T-helper 17 cell (primary cell): ENCODE data around the gene ABLIM2. TPM values are rescaled to one million over a fixed set of nuclear protein-coding genes. Genes with fewer than 3 reads are reported as not detected.

Experiments
- ATAC-seq: fragments of 150-1000 bp; cut with Tn5 transposase; 2 replicates; pipeline ENCODE4 v1.10.0; 2021; ENCODE audit warnings: mild to moderate bottlenecking, moderate library complexity
- DNase-seq, 3 donors: peaks; one replicate each; pipeline versions ENCODE4 v3.0.0 to v3.0.0-alpha.2; 2020 to 2021
- H3K9me3 ChIP-seq: one replicate; pipeline ENCODE4 v1.7.0; 2013; ENCODE audit warnings: low read length, mild to moderate bottlenecking; ENCODE audit not compliant: control insufficient read depth, poor library complexity, severe bottlenecking
- H3K27ac Mint-ChIP-seq: one replicate; pipeline ENCODE4 v1.8.0; 2022; ENCODE audit warnings: mild to moderate bottlenecking, moderate library complexity, mixed read lengths
- H3K27me3 Mint-ChIP-seq: one replicate; pipeline ENCODE4 v1.8.0; 2022; ENCODE audit warnings: mixed read lengths
- H3K36me3 Mint-ChIP-seq: one replicate; pipeline ENCODE4 v1.8.0; 2022; ENCODE audit warnings: low read depth, mixed read lengths
- H3K4me1 Mint-ChIP-seq: one replicate; pipeline ENCODE4 v1.8.0; 2022; ENCODE audit warnings: mild to moderate bottlenecking, mixed read lengths
- H3K4me3 Mint-ChIP-seq: one replicate; pipeline ENCODE4 v1.8.0; 2022; ENCODE audit warnings: mild to moderate bottlenecking, moderate library complexity, mixed read lengths
- total RNA-seq, 4 donors: library from RNA in 2 of 4; stranded (reverse) in 2 of 4; gene quantifications; one replicate each; pipeline ENCODE4 v1.2.3 and lab custom pipeline; 2022 to 2026

ABLIM2 gene
- total RNA-seq, 2 donors from 2014 or later = 4.1 to 4.3 TPM

DNA sequence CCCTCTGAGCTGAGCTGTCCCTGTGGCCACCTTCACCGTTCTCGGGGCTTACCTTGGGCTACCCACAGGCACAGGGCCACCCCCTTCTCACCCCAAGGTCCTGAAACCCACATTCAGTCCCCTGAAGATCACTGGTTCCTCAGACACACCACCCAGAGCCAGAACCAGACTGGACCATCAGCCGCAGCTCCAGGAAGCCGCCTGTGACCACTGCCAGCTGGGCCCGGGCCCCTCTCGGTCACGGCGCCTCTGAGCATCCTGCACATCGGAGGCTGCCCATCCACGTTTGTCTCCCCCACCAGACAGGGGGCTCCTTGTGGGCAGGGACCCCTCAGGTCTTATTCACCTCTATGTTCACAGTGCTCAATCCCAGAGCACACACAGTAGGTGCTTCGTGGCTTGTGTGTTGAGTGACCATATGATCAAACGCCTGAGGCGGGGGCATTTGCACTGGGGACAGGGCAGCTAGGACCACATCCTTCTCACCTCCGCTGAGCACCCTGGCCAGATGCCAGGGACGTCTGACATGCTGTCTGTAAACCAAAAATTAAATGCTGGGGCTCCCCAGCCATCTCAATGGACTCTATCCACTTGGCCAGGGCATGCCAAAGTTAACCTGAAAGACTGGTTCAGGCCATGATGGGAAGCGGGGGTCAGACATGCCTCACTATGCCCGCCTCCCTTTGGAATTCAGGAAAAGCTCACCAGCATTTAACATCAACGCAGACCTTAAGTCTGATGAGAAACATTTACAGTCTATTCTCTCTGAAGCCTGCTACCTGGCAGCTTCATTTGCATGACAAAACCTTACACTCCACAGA lies 109.5 kb downstream of the ABLIM2 start:
- Mint-ChIP-seq H3K4me1 (peaks cover 5% of the 10 kb centered on the region), H3K27me3 (peaks cover 13% of the 10 kb centered on the region), H3K36me3 (peaks cover 4% of the 10 kb centered on the region), H3K4me3 (no peak overlapping the region), H3K27ac (no peak overlapping the region)
- DNase-seq (no peak), ATAC-seq (no peak)
- no peaks in the 10 kb centered on the region for H3K9me3 ChIP-seq

DNA sequence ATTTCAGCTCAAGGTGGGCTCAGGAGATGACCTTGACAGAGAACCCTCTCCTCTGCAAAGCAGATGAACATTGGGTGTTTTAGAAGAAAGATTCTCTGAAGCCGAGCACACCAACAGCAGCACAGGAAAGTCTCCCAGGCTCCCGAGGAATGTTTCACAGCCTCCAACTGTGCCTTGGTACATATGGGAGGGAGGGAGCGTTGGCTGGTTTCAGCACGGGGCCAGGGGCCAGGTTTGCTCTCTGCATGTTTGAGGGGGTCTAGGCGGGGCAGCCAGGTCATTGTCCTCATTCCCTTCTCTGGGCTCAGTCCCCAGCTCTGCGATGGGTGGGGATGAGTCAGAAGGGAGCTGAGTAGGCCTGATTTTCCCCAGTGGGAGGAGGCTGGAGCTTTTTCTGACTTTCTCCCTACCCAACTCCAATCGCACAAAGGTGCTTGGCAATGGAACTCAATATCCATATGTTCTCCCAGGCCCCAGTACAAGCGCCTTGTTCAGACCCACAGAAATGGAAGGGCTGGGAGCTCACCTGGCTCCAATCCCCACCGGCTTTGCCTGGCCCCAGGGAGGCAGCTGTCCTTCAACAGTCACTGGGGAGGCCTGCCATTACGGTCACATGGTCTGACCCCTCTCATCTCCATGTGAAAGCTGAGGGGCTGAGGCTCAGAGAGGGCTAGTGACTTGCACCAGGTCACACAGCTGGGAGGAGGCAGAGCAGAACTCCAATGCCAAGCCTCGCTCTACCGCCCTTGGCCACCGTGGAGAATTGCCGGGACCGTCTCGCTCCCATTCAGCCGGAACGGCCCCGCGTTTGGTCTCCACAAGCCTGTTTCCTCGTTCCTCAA lies 110.6 kb downstream of the ABLIM2 start:
- DNase-seq = no peak
- H3K4me1 Mint-ChIP-seq = peaks cover 5% of the 10 kb centered on the region
- no peak for ATAC-seq
- H3K36me3 Mint-ChIP-seq = peaks cover under 1% of the 10 kb centered on the region
- H3K9me3 ChIP-seq = no peaks in the 10 kb centered on the region
- H3K27ac Mint-ChIP-seq = no peak overlapping the region
- H3K4me3 Mint-ChIP-seq = no peak overlapping the region
- peaks cover 13% of the 10 kb centered on the region for H3K27me3 Mint-ChIP-seq

DNA sequence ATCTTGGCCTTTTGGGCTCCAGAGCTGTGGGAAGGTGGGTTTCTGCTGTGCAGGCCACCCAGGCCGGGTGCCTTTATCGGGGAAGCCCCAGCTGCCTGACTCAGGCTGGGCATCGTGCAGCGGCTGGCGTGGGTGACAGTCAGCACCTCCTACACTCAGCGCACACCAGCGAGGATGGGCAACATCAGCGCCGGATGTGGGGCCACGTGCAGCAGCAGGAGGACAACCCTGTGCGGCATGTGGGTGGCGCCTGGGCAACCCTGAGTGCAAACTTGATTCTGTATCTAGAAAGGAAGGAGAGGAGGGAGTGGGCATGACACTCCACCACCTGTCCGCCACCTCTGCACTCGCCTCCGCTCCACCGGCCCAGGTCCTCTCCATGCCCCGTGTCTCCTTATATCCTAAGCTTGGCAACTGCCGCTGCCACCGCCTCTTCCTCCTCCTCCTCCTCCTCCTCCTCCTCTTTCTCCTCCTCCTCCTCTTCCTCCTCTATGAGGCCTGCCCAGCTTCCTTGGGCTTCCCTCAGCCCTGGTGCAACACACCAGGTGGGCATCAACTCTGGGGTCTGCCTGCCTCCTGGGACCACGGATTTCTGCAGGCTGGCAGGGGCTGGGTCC lies 111.6 kb downstream of the ABLIM2 start:
- DNase-seq (no peak), ATAC-seq (peak; percentile 64)
- H3K36me3 Mint-ChIP-seq = no peaks in the 10 kb centered on the region

DNA sequence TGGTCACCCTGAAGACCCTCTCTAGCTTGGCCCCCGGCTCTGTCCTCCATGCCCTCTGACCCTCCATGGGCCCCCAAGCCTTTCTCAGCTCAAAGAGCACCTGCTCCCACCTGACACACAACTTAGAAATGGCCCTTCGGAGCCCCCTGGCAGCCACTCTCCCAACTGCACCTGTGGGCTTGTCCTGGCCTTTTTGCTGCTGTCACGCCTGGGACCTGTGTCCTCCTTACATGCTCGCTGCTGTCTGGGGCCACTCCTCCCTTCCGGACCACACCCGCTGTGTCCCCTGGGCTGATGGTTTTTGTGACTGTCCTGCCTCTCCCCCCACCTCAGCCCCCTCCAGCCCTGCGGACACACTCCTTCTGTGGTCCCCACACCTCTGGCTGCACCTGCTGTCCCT lies 112.7 kb downstream of the ABLIM2 start:
- Mint-ChIP-seq H3K4me1 (peaks cover 5% of the 10 kb centered on the region), H3K4me3 (no peak overlapping the region), H3K36me3 (no peaks in the 10 kb centered on the region), H3K27ac (no peak overlapping the region), H3K27me3 (peaks cover 13% of the 10 kb centered on the region)
- H3K9me3 ChIP-seq = no peaks in the 10 kb centered on the region
- no peak for DNase-seq
- no peak for ATAC-seq

More for the DNA sequence above, 111.6 kb downstream of the ABLIM2 start:
- H3K27me3 Mint-ChIP-seq = peaks cover 13% of the 10 kb centered on the region
- peak overlapping the region; percentile 45 for H3K4me3 Mint-ChIP-seq
- no peak overlapping the region for H3K27ac Mint-ChIP-seq
- H3K4me1 Mint-ChIP-seq = peaks cover 5% of the 10 kb centered on the region
- H3K9me3 ChIP-seq = no peaks in the 10 kb centered on the region

DNA sequence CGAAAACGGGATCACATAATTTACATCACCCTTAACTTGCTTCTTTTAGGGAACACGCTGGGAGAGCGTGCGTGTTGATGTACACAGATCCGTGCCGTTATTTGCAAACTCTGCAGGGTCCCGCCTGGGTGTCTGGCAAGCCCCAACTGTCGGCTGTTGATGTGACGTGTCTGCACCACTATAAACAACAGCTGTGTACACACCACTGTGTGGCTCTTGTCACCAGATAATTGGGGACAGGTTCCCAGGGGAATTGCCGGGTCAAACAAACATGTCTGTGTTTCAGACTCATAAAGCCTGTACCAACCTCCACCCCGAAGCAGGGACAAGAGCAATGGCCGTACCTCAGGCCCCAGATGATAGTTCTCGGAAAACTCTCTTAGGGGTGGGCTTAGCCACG lies 113.9 kb downstream of the ABLIM2 start:
- no peaks in the 10 kb centered on the region for H3K9me3 ChIP-seq
- H3K27ac Mint-ChIP-seq = no peak overlapping the region
- H3K4me3 Mint-ChIP-seq = no peak overlapping the region
- no peaks in the 10 kb centered on the region for H3K36me3 Mint-ChIP-seq
- ATAC-seq = no peak
- DNase-seq = no peak
- H3K27me3 Mint-ChIP-seq = peaks cover 5% of the 10 kb centered on the region
- H3K4me1 Mint-ChIP-seq = peaks cover 5% of the 10 kb centered on the region

DNA sequence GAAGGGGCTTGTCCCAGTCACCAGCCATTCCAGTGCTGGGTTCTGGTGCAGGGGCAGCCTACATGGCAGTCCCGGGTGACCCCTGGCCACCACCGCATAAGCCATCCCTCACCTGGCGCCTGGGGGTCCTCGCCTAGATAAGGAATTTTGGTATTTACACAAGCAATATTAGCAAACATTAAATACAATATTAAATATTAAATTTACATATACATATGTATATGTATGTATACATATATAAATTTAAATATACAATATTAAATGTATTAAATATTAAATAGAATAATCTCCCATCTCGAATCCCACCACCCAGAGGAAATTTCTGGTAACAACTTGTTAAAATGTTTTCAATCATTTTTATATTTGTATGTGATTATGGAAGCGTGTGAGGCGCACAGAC lies 114.4 kb downstream of the ABLIM2 start:
- DNase-seq = no peak
- no peak for ATAC-seq
- Mint-ChIP-seq H3K36me3 (peaks cover 2% of the 10 kb centered on the region), H3K27me3 (peaks cover 7% of the 10 kb centered on the region), H3K4me3 (no peak overlapping the region), H3K4me1 (peaks cover 5% of the 10 kb centered on the region), H3K27ac (no peak overlapping the region)
- H3K9me3 ChIP-seq = no peaks in the 10 kb centered on the region

DNA sequence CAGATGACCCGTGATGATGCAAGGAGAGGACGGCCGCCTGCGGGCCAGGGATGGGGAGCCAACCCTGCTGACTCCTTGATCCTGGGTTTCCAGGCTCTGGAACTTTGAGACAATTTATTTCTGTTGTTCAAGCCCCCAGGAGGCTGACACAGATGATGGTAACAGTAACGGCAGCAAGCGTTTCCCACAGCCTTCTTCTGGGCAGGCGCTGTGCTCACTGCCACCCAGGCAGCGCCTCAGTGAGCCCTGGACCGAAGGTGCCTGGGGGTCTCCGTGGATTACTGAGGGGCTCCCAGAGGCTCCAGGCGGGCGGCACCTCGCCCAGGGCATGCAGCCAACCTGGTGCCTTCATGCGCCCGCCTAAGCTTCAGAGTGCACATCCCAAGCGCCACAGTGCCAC lies 115.0 kb downstream of the ABLIM2 start:
- ATAC-seq = no peak
- H3K4me3 Mint-ChIP-seq = no peak overlapping the region
- H3K27ac Mint-ChIP-seq = no peak overlapping the region
- DNase-seq = no peak
- peaks cover 9% of the 10 kb centered on the region for H3K27me3 Mint-ChIP-seq
- H3K4me1 Mint-ChIP-seq = peaks cover 5% of the 10 kb centered on the region
- peaks cover 2% of the 10 kb centered on the region for H3K36me3 Mint-ChIP-seq
- no peaks in the 10 kb centered on the region for H3K9me3 ChIP-seq

DNA sequence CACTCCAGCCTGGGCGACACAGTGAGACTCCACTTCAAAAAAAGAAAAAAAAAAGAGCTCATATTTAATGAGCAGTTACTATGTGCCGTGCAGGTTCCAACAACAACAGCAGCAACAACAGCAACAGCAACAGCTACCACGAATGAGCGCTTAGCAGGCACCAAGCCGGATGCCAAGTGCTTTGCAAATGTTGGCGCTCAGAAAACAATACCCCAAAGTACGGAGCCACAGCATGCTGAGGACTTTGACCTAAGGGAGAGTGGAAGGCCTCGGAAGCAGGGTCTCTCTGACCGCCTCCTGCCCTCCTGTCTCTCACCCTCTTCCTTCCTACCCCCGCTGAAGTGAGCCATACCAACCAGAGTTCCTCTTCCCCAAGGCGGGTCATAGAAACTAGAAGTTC lies 116.7 kb downstream of the ABLIM2 start:
- Mint-ChIP-seq H3K36me3 (peaks cover 2% of the 10 kb centered on the region), H3K4me1 (peaks cover 8% of the 10 kb centered on the region), H3K4me3 (no peak overlapping the region), H3K27me3 (peaks cover 9% of the 10 kb centered on the region), H3K27ac (no peak overlapping the region)
- DNase-seq (no peak), ATAC-seq (no peak)
- no peaks in the 10 kb centered on the region for H3K9me3 ChIP-seq

DNA sequence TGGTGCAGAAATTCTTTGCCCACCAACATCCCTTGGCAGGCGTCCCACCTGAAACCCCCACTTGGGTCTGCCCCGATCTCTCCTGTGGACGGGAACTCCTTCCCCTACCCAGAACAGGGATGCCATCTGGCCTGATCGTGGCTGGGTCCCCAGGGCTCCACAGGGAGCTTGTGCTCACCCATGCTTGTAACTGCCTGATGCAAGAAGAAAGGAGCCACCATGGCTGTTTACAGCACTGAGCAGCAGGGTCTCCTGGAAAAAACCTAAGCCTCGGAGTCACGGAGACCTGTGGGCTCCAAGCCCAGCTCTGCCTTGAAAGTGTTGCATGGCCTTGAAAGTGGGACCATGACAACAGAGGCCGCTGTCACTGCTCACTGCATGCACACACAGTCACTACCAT lies 117.4 kb downstream of the ABLIM2 start:
- H3K27me3 Mint-ChIP-seq = peaks cover 9% of the 10 kb centered on the region
- no peak for ATAC-seq
- no peak overlapping the region for H3K4me3 Mint-ChIP-seq
- H3K9me3 ChIP-seq = no peaks in the 10 kb centered on the region
- DNase-seq = no peak
- H3K36me3 Mint-ChIP-seq = peaks cover 2% of the 10 kb centered on the region
- no peak overlapping the region for H3K27ac Mint-ChIP-seq
- peaks cover 4% of the 10 kb centered on the region for H3K4me1 Mint-ChIP-seq

DNA sequence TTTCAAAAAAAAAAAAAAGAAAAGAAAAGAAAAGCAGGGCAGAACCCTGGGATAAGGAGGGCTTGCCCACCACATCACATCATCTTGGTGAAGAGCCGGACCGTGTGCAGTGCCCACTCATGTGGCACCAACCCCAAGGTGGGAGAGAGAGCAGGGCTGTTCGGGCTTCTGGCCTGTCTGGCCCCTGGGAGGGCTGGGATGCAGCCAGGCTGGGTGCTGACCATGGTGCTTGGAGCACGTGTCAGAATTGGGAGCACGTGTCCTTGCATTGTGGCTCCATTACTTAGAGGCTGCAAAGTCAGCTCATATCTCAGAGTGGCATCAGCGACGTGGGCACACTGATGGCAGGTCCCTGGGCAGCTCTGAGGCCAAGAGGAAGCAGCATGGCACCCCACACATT lies 118.0 kb downstream of the ABLIM2 start:
- peaks cover 9% of the 10 kb centered on the region for H3K27me3 Mint-ChIP-seq
- no peak overlapping the region for H3K27ac Mint-ChIP-seq
- H3K4me3 Mint-ChIP-seq = no peak overlapping the region
- no peaks in the 10 kb centered on the region for H3K9me3 ChIP-seq
- peaks cover 2% of the 10 kb centered on the region for H3K36me3 Mint-ChIP-seq
- DNase-seq (no peak), ATAC-seq (no peak)
- H3K4me1 Mint-ChIP-seq = peaks cover 5% of the 10 kb centered on the region

DNA sequence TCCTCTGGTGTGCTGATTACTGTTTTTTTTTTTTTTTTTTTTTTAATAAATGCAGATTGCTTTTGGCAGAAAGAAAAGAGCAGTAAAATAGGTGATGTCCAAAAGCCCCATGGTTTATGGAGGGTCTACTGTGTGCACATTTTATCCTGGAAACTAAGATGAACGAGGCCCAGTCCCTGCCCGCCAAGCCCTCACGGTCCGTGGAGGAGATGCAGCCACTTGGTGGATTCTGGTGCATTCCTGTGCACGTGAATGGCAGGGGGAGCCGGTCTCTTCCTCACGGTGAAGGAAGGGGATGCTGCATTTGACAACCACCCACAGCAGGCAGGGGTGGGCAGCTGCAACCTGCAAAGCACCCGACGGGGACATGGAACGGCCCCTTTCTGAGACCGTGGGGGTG lies 118.8 kb downstream of the ABLIM2 start:
- peaks cover 8% of the 10 kb centered on the region for H3K27me3 Mint-ChIP-seq
- DNase-seq (no peak), ATAC-seq (no peak)
- H3K9me3 ChIP-seq = no peaks in the 10 kb centered on the region
- H3K27ac Mint-ChIP-seq = no peak overlapping the region
- peaks cover 11% of the 10 kb centered on the region for H3K4me1 Mint-ChIP-seq
- H3K36me3 Mint-ChIP-seq = peaks cover 2% of the 10 kb centered on the region
- H3K4me3 Mint-ChIP-seq = no peak overlapping the region

DNA sequence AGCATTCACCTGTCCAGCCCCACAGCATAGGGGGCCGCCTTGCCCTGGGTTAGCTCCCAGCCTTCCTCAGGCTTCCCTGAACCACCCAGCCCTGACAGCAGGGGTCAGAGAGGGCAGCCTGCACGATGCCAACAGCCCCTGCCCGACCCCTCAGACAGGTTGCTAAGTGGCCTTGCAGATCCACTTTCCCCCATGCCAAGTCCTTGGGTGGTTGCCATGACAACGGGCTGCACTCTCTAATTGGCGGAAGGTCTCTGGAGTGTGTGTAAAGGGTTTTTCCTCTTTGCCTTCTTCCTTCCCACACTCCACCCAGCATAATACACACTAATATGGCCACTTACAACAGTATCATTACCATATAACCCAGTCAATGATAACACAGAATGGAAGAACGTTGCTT lies 119.3 kb downstream of the ABLIM2 start:
- Mint-ChIP-seq H3K27ac (no peak overlapping the region), H3K36me3 (peaks cover 2% of the 10 kb centered on the region), H3K4me1 (peaks cover 11% of the 10 kb centered on the region), H3K4me3 (no peak overlapping the region), H3K27me3 (peaks cover 4% of the 10 kb centered on the region)
- no peak for ATAC-seq
- no peak for DNase-seq
- H3K9me3 ChIP-seq = no peaks in the 10 kb centered on the region

DNA sequence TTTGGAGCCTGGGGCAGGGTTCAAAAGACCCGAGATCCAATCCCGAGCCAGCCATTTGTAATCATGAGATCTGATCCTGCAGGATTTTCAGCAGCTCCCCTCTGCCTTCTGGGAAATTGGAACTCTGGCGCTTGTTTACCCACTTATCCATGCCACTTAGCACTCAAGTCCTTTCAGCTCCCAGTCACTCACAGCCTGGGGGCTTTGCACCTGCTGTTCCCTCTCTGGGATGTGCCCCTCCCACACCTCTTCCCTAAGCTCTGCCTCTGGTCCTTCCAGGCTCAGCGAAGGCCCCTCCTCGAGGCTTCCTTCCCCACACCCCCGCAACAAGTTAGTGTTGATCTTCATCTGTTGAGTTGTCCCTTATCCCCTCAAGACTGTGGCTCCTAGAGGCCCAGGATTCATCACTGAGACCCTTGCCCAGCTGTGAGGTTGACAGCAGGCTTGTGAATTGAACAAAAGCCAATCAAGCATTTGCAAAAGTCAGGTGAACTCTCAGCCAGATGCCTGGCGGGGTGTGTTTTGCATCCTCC lies 119.8 kb downstream of the ABLIM2 start:
- Mint-ChIP-seq H3K27me3 (peaks cover 4% of the 10 kb centered on the region), H3K36me3 (peaks cover 2% of the 10 kb centered on the region), H3K4me3 (no peak overlapping the region), H3K27ac (no peak overlapping the region), H3K4me1 (peaks cover 11% of the 10 kb centered on the region)
- DNase-seq = no peak
- no peak for ATAC-seq
- no peaks in the 10 kb centered on the region for H3K9me3 ChIP-seq
